Heart left ventricle (tissue), 16 donors: ENCODE data around the gene RDH8. TPM values are rescaled to one million over a fixed set of nuclear protein-coding genes. Genes with fewer than 3 reads are reported as not detected.

Experiments
- ATAC-seq, 4 donors: fragments of 200-7000 bp; cut with Tn5 transposase; one replicate each; pipeline ENCODE4 v1.9.1; 2020 to 2022; ENCODE audit warnings: moderate library complexity in 4 of 4, mild to moderate bottlenecking in 3 of 4, moderate number of reproducible peaks in 1 of 4
- DNase-seq, 5 donors: peaks; one replicate each; pipeline ENCODE4 v3.0.0-alpha.2; 2020
- H3K27ac ChIP-seq, 12 donors: fragments of 200-600 bp; sonication (generic) in 4 of 12; one replicate each; pipeline versions ENCODE4 v1.5.0 to v1.8.0; 2016 to 2022; ENCODE audit warnings: mild to moderate bottlenecking in 2 of 12
- H3K27me3 ChIP-seq, 9 donors: fragments of 200-600 bp; sonication (generic) in 2 of 9; one replicate each; pipeline versions ENCODE4 v1.5.1 to v1.8.0; 2016 to 2022; ENCODE audit warnings: mild to moderate bottlenecking in 3 of 9
- H3K36me3 ChIP-seq, 9 donors: fragments of 200-600 bp; sonication (generic) in 2 of 9; one replicate each; pipeline versions ENCODE4 v1.5.0 to v1.8.0; 2018 to 2022; ENCODE audit warnings: mild to moderate bottlenecking in 2 of 9
- H3K4me1 ChIP-seq, 12 donors: fragments of 200-600 bp; sonication (generic) in 4 of 12; one replicate each; pipeline versions ENCODE4 v1.5.0 to v1.8.0; 2016 to 2022; ENCODE audit warnings: mild to moderate bottlenecking in 3 of 12
- H3K4me3 ChIP-seq, 12 donors: fragments of 200-600 bp; sonication (generic) in 4 of 12; one replicate each; pipeline versions ENCODE4 v1.5.0 to v1.8.0; 2017 to 2022; ENCODE audit warnings: mild to moderate bottlenecking in 9 of 12, moderate library complexity in 4 of 12
- H3K9me3 ChIP-seq, 12 donors: fragments of 200-600 bp; sonication (generic) in 4 of 12; one replicate each; pipeline versions ENCODE4 v1.5.0 to v1.8.0; 2016 to 2022; ENCODE audit warnings: mild to moderate bottlenecking in 1 of 12
- CTCF ChIP-seq, 12 donors: fragments of 200-600 bp; sonication (generic) in 4 of 12; IDR thresholded peaks; one replicate each; pipeline versions ENCODE4 v1.5.0 to v1.8.0; 2018 to 2022; ENCODE audit warnings: antibody characterized with exemption in 12 of 12, mild to moderate bottlenecking in 5 of 12
- POLR2A ChIP-seq, 2 donors: fragments of 450-650 bp; IDR thresholded peaks; one replicate each; pipeline ENCODE4 v1.6.1; 2017; ENCODE audit warnings: antibody characterized with exemption in 2 of 2, mild to moderate bottlenecking in 2 of 2, moderate library complexity in 2 of 2
- WGBS, 4 donors: extraction: QIAGEN DNeasy Blood & Tissue Kit in 2 of 4; methylation state at CpG; one replicate each; pipeline versions ENCODE4 v1.1.5 to v1.1.7; 2013 to 2018; 5-methylcytosine and 5-hydroxymethylcytosine counted together
- intact Hi-C, 10 donors: fragments of 100-400 bp; cut with DNase I; formaldehyde crosslinking; loops; one replicate each; pipeline versions ENCODE4 v1.11.1 to v1.14.2; 2022
- polyA plus RNA-seq, 2 donors: library from polyadenylated mRNA; stranded (reverse); fragments of 200-250 nt; gene quantifications; one replicate each; pipeline ENCODE4 v1.2.3, GENCODE V29; 2013
- total RNA-seq, 9 donors: library from RNA; depleted of rRNA in 2 of 9; stranded (reverse); fragments of >200 nt in 2 of 9; fragmentation: NEBNext Ultra II Directional in 3 of 9; extraction: Animal tissue kit (Norgen Biotek cat#: 25700) in 3 of 9; gene quantifications; one replicate each; pipeline versions ENCODE4 v1.1.0 to v1.2.4, GENCODE V29; 2016 to 2023
- donor health status: ischemic (EF 13 %, LVEDD 7.1; RV severe dilation, severe dysfunction).
- donor health status: healthy with polysubstance abuse.
- donor health status: DM: no; HTN: yes; CAD: no.
- donor health status: DM: no; HTN: no; CAD: no.
- donor health status: ischemic (EF 25% LVEDD 6.9; RV normal size, moderate dysfunction).
- donor health status: ischemic (EF 25% LVEDD 5.7; RV mildly dilated, moderate dysfunction).
- donor health status: healthy.
- donor health status: DM: yes; HTN: yes; CAD: no.
- donor health status: ischemic (EF 35%, LVEDD 5.7; RV mildly dilated, moderate dysfunction).
- donor health status: nonischemic (EF 11% LVEDD 7.7; RV severe dilation, severe dysfunction).
- donor health status: DM: yes; HTN: yes; CAD: no.
- donor health status: PGD.
- donor health status: ischemic (EF 29% LVEDD 5.4; RV normal size, mild dysfunction).
- donor health status: nonischemic (EF 23%, LVEDD 6.1; RV moderate dilation, normal function).

The RDH8 gene
- total and polyA plus RNA-seq, 11 donors, result not detected

- 25 to 38% (median 33%) methylated on average over 13 of the region's 13 CpGs for WGBS, 4 donors
- H3K36me3 ChIP-seq, result peaks cover 0 to 31% (median 0%) of the 10 kb centered on the region in 9 donors
- intact Hi-C loops, result loop anchor here in 5 of 10 donors (1.0 to 10.0 kb wide), 5 partner anchors 60 to 75 kb away; no protein-coding TSS in a partner anchor
- DNase-seq (peak; percentile 69 to 83 (median 79)), ATAC-seq (peak; percentile 17 to 45 (median 36))
- peaks cover 8 to 66% (median 33%) of the 10 kb centered on the region in 9 donors for H3K27me3 ChIP-seq
- H3K4me1 ChIP-seq, result peaks cover 0 to 43% (median 9%) of the 10 kb centered on the region in 12 donors
- H3K9me3 ChIP-seq, result no peaks in the 10 kb centered on the region
- H3K4me3 ChIP-seq, result peak overlapping the region in 9 of 12 donors; percentile 12 to 68 (median 22)
- TF ChIP-seq POLR2A (IDR thresholded peaks at IDR 0.05), result no peak
- TF ChIP-seq CTCF (IDR thresholded peaks at IDR 0.05), result no peak
- H3K27ac ChIP-seq, result peak overlapping the region; percentile 59 to 90 (median 78)
Observed at GRCh38 chr19:10007371-10008183, 5.7 kb upstream of the RDH8 start.

GRCh38 chr19:10008184-10008765, 5.0 kb upstream of the RDH8 start:
- Histone ChIP-seq H3K9me3 (no peaks in the 10 kb centered on the region), H3K4me1 (peaks cover 0 to 41% (median 9%) of the 10 kb centered on the region in 12 donors), H3K27ac (peak overlapping the region; percentile 45 to 90 (median 78)), H3K36me3 (peaks cover 0 to 24% (median 0%) of the 10 kb centered on the region in 9 donors), H3K4me3 (peak overlapping the region in 9 of 12 donors; percentile 12 to 68 (median 22)), H3K27me3 (peaks cover 9 to 73% (median 33%) of the 10 kb centered on the region in 9 donors)
- 19 to 39% (median 33%) methylated on average over 11 of the region's 11 CpGs for WGBS, 4 donors
- TF ChIP-seq POLR2A (IDR thresholded peaks at IDR 0.05) (no peak), CTCF (IDR thresholded peaks at IDR 0.05) (no peak)
- intact Hi-C loops, result loop anchor here in 5 of 10 donors (1.0 to 10.0 kb wide), 5 partner anchors 61 to 76 kb away; no protein-coding TSS in a partner anchor
- DNase-seq (no peak), ATAC-seq (no peak)

- Histone ChIP-seq H3K9me3 (no peaks in the 10 kb centered on the region), H3K27me3 (peaks cover 9 to 66% (median 34%) of the 10 kb centered on the region in 9 donors), H3K4me1 (peaks cover 0 to 39% (median 9%) of the 10 kb centered on the region in 12 donors), H3K36me3 (peaks cover 0 to 10% (median 0%) of the 10 kb centered on the region in 9 donors), H3K4me3 (peak overlapping the region; percentile 20 to 72 (median 60)), H3K27ac (peak overlapping the region in 9 of 12 donors; percentile 4 to 90 (median 77))
- TF ChIP-seq POLR2A (IDR thresholded peaks at IDR 0.05) (no peak), CTCF (IDR thresholded peaks at IDR 0.05) (no peak)
- intact Hi-C loops, result loop anchor here in 4 of 10 donors (5.0 to 10.0 kb wide), 4 partner anchors 62 to 77 kb away; no protein-coding TSS in a partner anchor
- WGBS, 4 donors, result 8 to 11% (median 10%) methylated on average over 19 to 22 of the region's 22 CpGs
- no peak for ATAC-seq
- DNase-seq, result no peak
Observed at GRCh38 chr19:10009714-10010224, 3.5 kb upstream of the RDH8 start.
